IPS DF 19.7 (cell line): Measurements from ENCODE around the gene FAM124A.

Experiments
- DNase-seq: peaks from one replicate; pipeline ENCODE4 v3.0.0-alpha.2; 2013; ENCODE audit warnings: low read depth, low spot score

The FAM124A gene

DNA sequence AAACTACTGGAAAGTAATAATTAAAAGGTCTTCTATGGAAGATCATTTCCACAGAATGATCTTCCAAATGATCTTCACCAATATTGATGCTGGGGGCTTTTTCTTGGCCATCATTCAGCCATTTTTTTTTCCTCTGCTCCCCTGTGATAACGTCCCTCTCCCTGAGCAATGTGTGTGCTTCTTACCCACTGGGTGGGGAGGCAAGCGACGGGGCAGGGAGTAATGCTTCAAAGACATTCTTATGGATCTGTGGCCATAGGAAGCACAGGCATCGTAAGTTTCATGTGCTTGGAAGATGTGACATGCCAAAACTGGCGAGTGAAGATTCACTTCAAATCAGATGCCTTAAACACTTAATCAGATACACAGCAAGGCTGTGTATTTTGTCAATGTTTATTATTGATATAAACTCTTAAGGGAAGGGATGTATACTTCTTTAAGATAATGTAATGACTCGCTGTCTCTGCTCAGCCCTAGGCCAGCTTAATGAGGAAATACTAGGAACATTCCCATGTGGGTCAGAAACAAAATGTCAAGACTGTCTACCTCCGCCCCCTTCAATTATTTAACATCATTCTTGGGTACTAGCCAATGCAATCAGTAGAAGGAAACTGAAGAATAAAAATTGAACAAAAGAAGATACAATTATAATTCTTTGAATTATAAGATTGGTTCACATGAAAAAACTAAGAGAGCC, 83.2 kb downstream of the FAM124A start:
- DNase-seq: no peak

DNA sequence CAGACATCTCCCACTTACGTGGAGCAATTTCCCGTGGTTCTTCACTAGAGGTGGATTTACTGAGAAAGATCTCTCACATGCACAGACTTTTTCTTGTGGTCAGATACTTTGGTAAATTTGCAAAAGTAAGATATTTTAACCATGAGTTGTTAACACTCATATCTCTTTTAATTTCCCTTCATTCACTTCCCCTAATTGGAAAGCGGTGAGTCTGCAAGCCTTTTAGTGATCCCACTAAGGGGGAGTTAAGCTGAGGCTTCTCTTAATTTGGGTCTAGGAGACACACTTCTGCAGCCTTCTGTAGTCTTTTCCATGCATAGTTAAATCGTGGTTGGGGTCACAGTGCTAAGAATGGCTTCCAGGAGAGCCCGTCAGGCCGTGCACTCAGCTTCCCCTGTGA, 86.6 kb downstream of the FAM124A start:
- no peak for DNase-seq

DNA sequence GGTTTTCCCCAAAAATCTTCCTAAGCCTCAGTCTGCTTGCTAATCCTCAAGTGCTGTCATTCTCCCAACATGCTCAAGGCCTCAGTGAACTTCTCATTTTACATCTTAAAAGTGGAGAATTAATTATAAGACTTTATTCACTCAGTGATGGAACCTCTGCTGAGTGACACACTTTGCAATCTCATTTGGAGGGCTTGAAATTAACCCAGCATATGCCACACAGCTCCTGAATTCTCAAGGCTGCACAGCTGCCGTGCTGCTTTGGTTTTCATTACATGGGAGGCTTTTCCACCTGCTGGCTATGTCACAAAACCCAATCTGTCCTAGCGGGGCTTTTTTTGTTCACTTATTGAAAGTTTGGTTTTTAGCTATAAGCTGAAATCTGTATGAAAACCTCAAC, 89.0 kb downstream of the FAM124A start:
- no peak for DNase-seq

DNA sequence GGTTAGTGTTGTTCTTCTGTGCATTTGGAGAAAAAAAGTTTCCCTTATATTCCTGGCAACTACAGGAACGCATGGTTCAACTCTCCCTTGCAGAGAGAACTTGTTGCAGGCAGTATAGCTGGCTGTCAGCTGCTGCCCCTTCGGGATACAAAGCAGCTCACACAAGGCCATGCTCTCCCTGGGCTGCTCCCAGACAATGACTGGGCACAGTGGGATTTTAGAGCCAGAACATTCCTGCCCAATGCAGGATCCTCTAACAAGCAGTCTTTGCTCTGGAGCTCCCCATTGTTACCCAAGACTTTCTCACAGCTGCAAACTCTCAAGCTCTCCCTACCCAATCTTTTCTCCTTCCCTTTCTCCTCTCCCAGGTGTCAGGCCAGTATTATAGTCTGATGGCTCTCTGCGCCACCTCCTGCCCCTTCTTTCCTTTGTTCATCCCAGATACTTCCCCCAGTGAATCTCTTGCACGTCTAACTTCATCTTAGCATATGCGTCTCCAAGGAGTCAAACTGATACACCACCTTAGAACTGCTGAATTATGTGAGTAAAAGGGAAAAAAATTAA, 89.8 kb downstream of the FAM124A start:
- no peak for DNase-seq

DNA sequence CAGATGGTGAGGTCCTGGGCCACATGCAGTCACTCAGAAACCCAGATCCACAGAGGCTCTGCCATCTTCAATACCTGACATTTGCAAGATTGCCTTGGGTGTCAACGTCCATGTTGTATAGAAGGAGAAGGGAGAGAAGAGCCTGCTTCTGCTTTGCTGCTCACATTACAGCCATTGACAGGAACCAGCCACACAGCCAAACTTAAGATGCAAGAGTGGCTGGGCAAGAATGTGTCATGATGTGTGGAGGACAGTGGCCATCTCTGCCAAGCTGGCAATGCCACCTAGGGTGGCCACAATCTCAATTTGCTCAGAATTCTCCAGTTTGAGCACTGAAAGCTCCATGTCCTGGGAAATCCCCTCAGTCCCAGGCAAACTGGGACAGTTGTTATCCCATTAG, 91.4 kb downstream of the FAM124A start:
- no peak for DNase-seq

DNA sequence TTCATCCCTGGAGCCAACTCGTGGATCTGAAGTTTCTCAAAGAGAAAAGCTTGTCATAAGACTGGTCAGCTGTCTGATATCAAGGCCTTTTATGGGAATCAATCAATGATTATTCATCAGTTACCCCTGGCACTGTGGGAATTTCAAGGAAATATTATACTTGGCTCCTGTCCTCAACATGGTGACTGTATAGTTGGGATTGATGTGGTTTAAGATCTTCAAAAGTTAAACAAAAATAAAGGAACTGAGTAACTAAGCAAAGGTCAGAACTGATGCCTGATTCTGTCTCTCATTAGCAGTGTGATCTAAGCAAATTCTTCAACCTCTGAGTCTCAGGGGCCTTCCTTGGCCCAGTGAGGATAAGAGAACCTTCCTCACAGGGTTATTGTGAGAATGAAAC, 95.1 kb downstream of the FAM124A start:
- no peak for DNase-seq

DNA sequence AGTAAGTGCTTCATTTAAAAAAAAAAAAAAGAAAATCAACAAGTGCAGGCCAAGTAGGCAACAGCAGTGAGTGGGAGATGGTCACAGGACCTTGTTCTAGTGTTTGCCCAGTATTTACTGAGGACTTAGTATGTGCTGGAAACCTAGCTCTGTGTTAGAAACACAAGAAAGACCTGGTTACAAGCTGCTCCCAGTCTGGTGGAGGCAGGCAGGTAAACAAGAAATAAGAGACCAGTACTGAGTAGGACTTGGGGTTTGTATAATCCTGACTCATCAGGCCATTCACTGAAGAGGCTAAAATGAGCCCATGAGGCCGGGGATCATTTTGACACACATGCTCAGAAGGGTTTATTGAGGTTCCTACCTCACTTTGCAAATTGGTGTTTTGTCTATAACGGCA, 95.8 kb downstream of the FAM124A start:
- no peak for DNase-seq

DNA sequence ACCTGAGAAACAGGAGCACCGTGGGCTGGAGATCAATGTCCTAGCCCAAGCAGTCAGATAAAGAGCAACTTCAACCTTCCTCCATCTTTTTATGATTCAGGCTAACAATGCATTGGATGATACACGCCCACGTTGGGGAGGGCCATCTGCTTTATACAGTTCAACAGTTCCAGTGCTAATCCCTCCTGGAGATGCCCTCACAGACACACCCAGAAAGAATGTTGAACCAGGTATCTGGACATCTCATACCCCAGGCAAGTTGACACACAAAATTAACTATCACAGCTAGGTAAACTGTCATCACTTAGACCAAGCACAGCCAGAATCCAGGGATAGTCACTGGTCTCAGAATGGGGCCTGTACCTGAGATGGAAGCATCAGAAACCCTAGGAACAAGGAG, 96.7 kb downstream of the FAM124A start:
- DNase-seq: no peak

DNA sequence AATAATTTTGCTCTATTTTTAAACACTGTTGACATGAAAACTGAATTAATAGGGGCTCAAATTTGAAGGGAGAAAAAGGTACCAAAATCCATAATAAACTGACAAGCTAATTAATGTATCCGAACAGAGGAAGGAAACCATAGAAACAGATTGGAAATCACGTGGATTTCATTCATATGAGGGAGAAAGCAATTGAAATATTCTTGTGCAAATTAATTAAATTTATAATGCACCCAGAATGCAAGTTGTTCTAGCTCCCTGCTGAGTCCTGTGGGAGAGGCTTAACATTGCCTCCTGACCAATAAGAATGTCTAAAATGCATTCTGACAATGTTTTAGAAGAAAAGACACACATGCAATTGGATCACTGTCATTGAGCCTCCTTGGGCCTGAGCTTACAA, 99.6 kb downstream of the FAM124A start:
- DNase-seq: no peak

DNA sequence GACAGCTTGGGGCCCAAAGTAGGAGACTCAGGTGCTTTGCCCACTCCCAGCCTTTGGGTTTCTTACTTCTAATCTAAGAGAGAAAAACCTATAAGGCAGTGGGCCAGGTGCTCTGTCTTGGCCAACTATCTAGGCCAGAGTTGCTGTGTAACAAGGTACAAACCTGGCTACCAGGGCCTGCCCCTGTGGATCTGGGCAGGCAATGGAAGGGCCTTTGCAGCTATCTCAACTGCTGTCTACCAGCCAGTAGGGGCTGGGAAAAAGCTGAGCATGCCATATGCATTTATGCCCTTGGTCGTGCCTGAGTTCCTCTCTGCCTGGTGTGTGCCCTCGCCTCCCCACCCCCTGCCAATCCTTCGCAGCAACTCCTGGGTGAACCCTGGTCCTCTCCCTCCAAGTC, 100.6 kb downstream of the FAM124A start:
- DNase-seq: no peak

DNA sequence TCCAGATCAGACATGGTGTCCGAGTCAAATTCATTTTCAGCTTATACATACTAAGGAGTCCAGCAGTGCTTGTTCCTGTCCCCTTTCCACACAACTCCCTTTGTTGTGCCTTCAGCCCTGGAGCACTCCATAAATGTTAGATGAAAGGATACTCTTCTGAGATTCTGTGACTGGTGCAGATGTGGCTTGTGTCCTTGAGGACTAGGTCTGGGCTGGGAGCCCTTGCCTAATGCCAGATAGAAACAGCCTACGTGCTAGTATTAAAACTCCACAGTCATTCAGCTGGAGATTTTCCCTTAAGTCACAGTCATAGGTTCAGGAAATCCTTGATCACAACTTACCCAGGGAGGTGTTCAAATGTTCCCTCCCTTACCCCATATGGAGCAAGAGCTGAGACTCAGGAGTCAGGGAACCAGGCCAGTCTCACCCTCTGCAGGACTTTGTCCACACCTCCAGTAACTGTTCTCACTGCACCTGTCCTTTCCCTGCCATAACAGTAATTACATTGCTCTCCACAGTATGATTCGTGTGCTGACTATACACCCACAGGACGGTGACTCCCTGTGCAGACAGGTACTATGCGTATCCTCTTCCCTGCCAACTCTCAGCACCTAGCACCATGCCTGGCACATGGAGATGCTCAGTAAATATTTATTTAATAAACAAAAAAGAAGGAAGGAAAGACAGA, 101.8 kb downstream of the FAM124A start:
- no peak for DNase-seq

DNA sequence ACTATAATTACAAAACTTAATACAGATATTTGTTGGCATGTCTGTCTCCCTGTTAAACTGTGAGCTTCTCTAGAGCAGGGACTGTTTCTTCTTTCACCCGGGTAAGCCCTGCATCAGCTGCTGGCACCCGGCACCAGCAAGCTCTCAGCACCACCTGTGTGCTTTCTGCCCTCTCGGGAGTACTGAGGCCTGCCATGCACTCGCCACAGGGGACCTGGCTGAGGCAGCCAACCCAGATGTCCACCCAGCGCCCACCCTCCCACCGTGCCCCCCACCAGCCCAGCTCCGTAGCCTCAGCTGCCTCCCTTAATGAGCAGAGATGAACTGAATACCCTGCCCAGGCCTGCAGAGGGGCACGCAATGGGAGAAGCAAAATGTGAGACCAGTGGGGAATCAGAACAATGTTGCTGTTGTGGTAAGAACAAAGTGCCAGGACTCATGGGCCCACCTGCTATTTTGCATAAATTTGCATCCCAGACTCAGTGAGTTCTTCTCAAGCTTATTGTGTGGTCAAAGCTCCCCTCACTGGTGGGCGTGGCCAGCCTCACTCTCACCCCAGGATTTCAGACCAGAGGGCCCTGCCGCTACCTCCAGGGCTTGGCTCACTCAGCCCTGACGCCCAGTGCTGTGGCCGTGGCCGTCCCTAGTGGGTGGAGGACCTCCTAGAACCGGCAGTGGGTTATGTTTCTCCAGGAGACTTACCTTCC, 102.7 kb downstream of the FAM124A start:
- DNase-seq: peak; percentile 45

DNA sequence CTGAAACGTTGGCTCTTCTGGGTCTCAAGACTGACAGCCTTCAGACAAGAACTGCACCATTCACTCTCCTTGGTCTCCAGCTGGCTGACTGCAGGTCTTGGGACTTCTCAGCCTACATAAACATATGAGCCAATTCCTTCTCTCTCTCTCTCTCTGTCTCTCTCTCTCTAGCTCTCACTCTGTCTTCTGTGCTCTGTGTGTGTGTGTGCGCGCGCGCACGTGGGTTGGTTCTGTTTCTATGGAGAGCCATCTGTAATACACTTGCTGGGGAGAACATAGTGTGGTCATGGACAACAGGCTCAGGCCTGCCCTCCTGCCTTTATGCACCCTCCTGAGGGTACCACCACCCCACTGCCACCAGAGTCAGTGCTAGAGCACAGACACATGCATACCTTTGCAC, 103.6 kb downstream of the FAM124A start:
- no peak for DNase-seq

DNA sequence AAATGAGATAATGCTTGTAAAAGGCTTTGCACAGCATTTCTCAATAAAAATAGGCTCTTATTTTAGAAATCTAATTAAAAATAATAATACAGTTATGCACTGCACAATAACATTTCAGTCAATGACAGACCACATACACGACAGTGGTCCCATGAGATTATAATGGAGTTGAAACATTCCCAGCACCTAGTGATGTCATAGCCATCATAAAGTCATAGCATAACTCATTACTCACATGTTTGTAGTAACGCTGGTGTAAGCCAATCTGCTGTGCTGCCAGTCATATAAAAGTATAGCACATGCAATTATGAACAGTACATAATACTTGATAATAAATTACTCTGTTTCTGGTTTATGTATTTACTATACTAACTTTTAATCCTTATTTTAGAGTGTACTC, 104.6 kb downstream of the FAM124A start:
- DNase-seq: no peak

DNA sequence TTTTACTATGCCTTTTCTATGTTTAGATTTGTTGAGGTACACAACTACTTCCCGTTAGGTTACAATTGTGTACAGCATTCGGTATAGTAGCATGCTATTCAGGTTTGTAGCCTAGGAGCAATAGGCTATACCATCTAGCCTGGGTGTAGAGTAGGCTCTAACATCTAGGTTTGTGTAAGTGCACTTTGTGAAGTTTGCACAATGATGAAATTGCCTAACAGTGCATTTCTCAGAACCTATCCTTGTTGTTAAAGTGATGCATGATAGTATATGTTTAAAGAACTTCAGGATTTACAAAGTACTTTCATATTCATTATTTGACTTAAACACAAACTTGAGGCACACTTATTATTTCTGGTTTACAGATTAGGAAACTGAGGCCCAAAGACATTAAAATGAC, 105.8 kb downstream of the FAM124A start:
- no peak for DNase-seq

DNA sequence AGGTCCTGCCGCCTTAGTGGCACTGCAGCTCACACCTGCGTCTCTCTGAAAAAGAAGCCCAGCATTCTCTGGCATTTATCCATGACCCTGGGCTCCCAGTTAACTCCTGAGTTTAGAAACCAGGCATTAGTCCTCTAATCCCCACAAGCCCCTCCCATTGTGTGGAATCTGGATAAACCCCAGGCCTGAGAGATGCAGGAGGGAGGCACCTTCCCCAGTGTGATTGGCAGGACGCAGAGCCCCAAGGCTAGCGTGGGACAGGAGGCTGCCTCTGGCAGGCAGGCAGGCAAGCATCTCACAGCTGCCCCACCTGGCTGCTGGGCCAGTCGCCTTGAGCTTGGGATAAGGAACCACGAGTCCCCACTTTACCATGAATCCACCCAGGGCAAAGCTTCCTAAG, 106.3 kb downstream of the FAM124A start:
- DNase-seq: peak; percentile 84

DNA sequence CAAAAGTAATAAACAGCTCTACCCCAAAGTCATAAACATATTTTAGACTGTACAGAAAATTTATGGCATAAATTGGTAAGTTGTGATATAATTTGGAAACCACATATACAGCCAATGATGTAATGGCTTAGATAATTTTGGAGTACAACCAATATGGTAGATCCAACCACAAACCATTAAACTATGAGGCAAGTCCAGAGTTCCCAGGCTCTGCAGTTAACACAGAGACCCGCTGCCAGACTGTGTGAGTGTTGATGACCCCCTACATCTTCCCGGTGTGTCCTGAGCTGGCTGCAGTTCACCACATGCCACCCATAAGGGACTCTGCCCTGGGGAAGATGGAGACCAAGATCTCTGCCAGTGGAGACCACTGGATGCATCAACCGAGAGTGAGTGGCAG, 107.4 kb downstream of the FAM124A start:
- no peak for DNase-seq

DNA sequence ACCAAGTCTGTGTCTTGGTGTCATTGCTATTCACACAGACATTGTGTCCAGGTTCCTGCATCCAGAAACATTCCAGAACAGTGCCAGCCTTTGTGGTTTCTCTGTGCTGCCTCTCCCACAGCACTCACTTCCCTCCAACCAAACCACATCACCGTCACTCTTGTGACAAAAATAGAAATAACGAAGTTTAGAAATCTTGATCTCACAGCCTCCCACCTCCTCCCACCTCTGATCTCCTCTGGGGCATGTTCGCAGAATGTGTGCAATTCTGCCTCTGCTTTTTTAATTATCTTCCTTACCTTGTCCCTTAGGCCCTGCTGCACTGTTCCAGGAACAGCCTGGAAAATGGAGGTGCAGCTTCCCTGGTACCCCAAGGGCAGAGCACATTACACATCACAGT, 108.6 kb downstream of the FAM124A start:
- no peak for DNase-seq

DNA sequence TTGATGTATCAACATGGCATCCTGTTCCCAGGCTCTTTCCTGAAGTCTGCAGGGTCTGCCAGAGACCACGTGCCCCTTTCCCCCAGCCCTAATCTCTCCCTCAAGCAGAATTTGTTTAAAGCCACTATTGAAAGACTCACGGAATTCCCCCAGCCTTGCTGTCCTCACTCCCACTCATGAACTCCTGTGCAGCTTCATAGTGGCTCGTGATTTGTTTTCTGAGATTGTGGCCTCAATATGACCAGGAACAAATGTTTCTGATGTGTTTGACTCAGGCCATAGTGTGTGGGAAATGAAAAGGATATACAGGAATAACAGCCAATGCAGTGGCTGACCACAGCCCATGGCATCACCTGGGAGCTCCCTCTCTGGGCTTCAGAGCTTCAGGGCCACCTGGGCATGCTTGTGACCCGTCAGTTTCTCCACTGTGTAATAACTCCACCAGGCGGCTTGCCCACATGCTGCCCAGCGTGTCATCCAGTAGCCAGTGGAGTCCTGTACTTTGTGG, 109.2 kb downstream of the FAM124A start:
- DNase-seq: no peak

DNA sequence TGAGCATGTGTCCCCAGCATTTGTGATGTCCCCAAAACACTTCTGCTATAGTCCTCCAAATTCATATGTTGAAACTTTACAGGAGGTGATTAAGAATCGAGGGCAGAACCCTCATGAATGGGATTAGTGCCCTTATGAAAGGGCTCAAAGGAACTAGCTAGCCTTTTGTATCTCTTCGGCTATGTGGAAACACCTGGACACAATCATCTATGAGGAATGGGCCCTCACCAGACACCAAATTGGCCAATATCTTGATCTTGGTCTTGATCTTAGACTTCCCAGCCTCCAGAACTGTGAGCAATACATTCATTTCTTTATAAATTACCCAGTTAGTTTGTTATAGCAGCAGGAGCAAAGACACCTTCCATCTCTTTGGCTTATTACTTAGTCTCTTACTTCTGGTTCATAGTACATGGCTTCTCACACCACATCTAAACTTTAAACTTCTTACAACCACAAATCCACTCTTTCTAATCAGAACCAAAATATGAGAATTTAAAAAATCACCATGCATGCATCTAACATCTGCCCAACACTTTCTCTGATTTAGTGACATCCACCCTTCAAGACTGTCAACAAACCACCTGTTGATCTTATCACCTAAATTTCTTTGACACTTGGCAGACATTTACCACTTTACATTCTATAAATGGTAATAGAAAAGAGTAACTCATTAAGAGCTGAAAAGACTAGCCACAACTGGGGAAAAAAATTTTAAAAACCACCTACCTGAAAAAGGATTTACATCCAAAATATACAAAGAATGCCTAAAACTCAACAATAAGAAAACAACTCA, 110.6 kb downstream of the FAM124A start:
- DNase-seq: no peak

DNA sequence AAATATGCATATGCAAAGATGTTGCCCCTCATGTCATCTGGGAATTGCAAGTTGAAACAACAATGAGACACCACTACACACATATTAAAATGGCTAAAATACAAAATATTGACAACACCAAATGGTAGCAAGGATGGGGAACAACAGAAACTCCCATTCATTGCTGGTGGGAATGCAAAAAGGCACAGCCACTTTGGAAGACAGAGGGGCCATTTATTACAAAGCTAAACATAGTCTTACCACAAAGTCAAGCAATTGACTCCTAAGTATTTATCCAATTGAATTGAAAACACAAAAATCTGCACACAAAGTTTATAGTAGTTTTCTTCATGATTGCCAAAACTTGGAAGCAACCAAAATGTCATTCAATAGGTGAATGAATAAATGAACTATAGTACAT, 111.2 kb downstream of the FAM124A start:
- DNase-seq: no peak

DNA sequence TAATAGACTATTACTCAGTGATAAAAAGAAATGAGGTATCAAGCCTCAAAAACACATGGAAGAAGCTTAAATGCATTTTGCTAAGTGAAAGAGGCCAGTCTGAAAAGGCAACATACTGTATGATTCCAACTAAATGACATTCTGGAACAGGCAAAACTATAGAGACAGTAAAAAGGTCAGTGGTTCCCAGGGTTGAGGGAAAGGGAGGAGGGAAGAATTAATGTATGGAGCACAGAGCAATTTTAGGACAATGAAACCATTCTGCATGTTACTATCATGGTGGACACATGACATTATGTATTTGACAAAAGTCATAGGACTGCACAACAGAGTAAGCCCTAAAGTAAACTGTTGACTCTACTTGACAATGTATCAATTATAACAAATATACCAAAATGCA, 111.6 kb downstream of the FAM124A start:
- no peak for DNase-seq
